Neural cell (in vitro differentiated cells): ENCODE results near the gene ZP2. TPM values are rescaled to one million over a fixed set of nuclear protein-coding genes. Genes with fewer than 3 reads are reported as not detected.

ENCODE experiments used
- H2AFZ ChIP-seq: fragments of 200-600, 300-800 bp; sonication (generic), shearing (Covaris generic); 2 replicates; pipeline ENCODE4 v1.6.0; 2014; ENCODE audit warnings: low read depth, mild to moderate bottlenecking, antibody characterized with exemption, low read length, moderate library complexity
- H3F3A ChIP-seq: fragments of 200-600 bp; shearing (Covaris generic); 2 replicates; pipeline ENCODE4 v1.6.1; 2016; ENCODE audit warnings: mild to moderate bottlenecking, moderate library complexity, mixed read lengths, antibody characterized with exemption, low read length; ENCODE audit not compliant: insufficient read depth, poor library complexity, severe bottlenecking
- H3K27ac ChIP-seq: fragments of 200-600, 300-800 bp; sonication (generic), shearing (Covaris generic); 2 replicates; pipeline ENCODE4 v1.5.1; 2014; ENCODE audit warnings: mild to moderate bottlenecking, low read length, moderate library complexity
- H3K27me3 ChIP-seq: fragments of 300-800, 200-600 bp; sonication (generic), shearing (Covaris generic); 2 replicates; pipeline ENCODE4 v1.6.0; 2014; ENCODE audit warnings: mild to moderate bottlenecking, low read depth, low read length, moderate library complexity; ENCODE audit not compliant: insufficient read depth
- H3K36me3 ChIP-seq: fragments of 300-800, 200-600 bp; sonication (generic), shearing (Covaris generic); 2 replicates; pipeline ENCODE4 v1.5.1; 2014; ENCODE audit warnings: mild to moderate bottlenecking, antibody characterized with exemption, low read length, moderate library complexity; ENCODE audit not compliant: insufficient read depth
- H3K4me2 ChIP-seq: fragments of 300-800, 200-600 bp; sonication (generic), shearing (Covaris generic); 2 replicates; pipeline ENCODE4 v1.6.0; 2014; ENCODE audit warnings: mild to moderate bottlenecking, low read length
- H3K4me3 ChIP-seq: fragments of 300-800, 200-600 bp; sonication (generic), shearing (Covaris generic); 2 replicates; pipeline ENCODE4 v1.5.1; 2014; ENCODE audit warnings: mild to moderate bottlenecking, low read length, moderate library complexity
- H3K79me2 ChIP-seq: fragments of 200-600 bp; shearing (Covaris generic); replicated peaks from 2 replicates; pipeline ENCODE4 v1.6.0; 2014; ENCODE audit warnings: mild to moderate bottlenecking, low read length, moderate library complexity; ENCODE audit not compliant: insufficient read depth
- H3K9ac ChIP-seq: fragments of 300-800, 200-600 bp; sonication (generic), shearing (Covaris generic); 2 replicates; pipeline ENCODE4 v1.6.1; 2016; ENCODE audit warnings: mild to moderate bottlenecking, low read length, mixed read lengths
- H3K9me2 ChIP-seq: fragments of 200-600 bp; shearing (Covaris generic); 2 replicates; pipeline ENCODE4 v1.6.1; 2016; ENCODE audit warnings: mild to moderate bottlenecking, low read length, mixed read lengths; ENCODE audit not compliant: insufficient read depth
- H3K9me3 ChIP-seq: fragments of 200-600, 300-800 bp; sonication (generic), shearing (Covaris generic); 2 replicates; pipeline ENCODE4 v1.6.1; 2016; ENCODE audit warnings: mild to moderate bottlenecking, mixed run types, low read length, moderate library complexity, mixed read lengths
- H4K20me1 ChIP-seq: fragments of 200-600 bp; shearing (Covaris generic); 2 replicates; pipeline ENCODE4 v1.6.1; 2016; ENCODE audit warnings: mild to moderate bottlenecking, mixed run types; ENCODE audit not compliant: insufficient read depth
- CTCF ChIP-seq: fragments of 450-650 bp; IDR thresholded peaks from 2 replicates; pipeline ENCODE4 v1.5.1; 2014; ENCODE audit warnings: antibody characterized with exemption, mild to moderate bottlenecking, moderate library complexity; ENCODE audit not compliant: poor library complexity, severe bottlenecking
- EP300 ChIP-seq: fragments of 450-650 bp; conservative IDR thresholded peaks from 2 replicates; pipeline ENCODE4 v1.6.1; 2014; ENCODE audit warnings: antibody characterized with exemption, mild to moderate bottlenecking, moderate library complexity; ENCODE audit not compliant: poor library complexity, severe bottlenecking
- EZH2 ChIP-seq: fragments of 200-600, 300-800 bp; shearing (Covaris generic), sonication (generic); IDR thresholded peaks from 2 replicates; pipeline ENCODE4 v1.6.1; 2014; ENCODE audit warnings: antibody characterized with exemption, low read length, borderline replicate concordance, mild to moderate bottlenecking; ENCODE audit not compliant: insufficient read depth, poor library complexity, severe bottlenecking
- MXI1 ChIP-seq: fragments of 450-650 bp; conservative IDR thresholded peaks from 2 replicates; pipeline ENCODE4 v1.6.1; 2014; ENCODE audit warnings: antibody characterized with exemption, mild to moderate bottlenecking; ENCODE audit not compliant: poor library complexity, severe bottlenecking
- POLR2AphosphoS5 ChIP-seq: IDR thresholded peaks from 2 replicates; pipeline ENCODE4 v1.6.1; 2012
- RAD21 ChIP-seq: fragments of 450-650 bp; conservative IDR thresholded peaks from 2 replicates; pipeline ENCODE4 v1.6.1; 2014; ENCODE audit warnings: antibody characterized with exemption, mild to moderate bottlenecking, moderate library complexity
- REST ChIP-seq: IDR thresholded peaks from 2 replicates; pipeline ENCODE4 v1.6.1; 2012; ENCODE audit warnings: borderline replicate concordance
- SMC3 ChIP-seq: fragments of 450-650 bp; conservative IDR thresholded peaks from 2 replicates; pipeline ENCODE4 v1.6.1; 2014; ENCODE audit warnings: antibody characterized with exemption, mild to moderate bottlenecking, moderate library complexity; ENCODE audit not compliant: poor library complexity
- TAF1 ChIP-seq: IDR thresholded peaks from 2 replicates; pipeline ENCODE4 v1.6.1; 2012; ENCODE audit warnings: low read depth
- polyA plus RNA-seq: library from polyadenylated mRNA; depleted of rRNA; stranded (reverse); fragments of >200 nt; gene quantifications from 2 replicates; pipeline ENCODE4 v1.2.3, GENCODE V29; 2014

ZP2 gene
- polyA plus RNA-seq, 1 donor from 2014 or later, result not detected

GRCh38 chr16:21194771-21195301 is 16.5 kb downstream of the ZP2 start:
- TF ChIP-seq REST (no peak), CTCF (no peak), RAD21 (no peak), EP300 (no peak), TAF1 (no peak), MXI1 (no peak), SMC3 (no peak), POLR2AphosphoS5 (no peak), EZH2 (no peak)
- H3K36me3 ChIP-seq, result no peaks in the 10 kb centered on the region

GRCh38 chr16:21192991-21193390 is 18.4 kb downstream of the ZP2 start:
- Histone ChIP-seq H3K36me3 (no peaks in the 10 kb centered on the region), H3K9me3 (no peaks in the 10 kb centered on the region), H3K9ac (no peak overlapping the region), H3F3A (no peaks in the 10 kb centered on the region), H2AFZ (no peak overlapping the region), H3K79me2 (no peaks in the 10 kb centered on the region), H3K27me3 (no peaks in the 10 kb centered on the region), H3K9me2 (no peaks in the 10 kb centered on the region), H3K27ac (no peak overlapping the region), H4K20me1 (no peaks in the 10 kb centered on the region), H3K4me3 (no peak overlapping the region), H3K4me2 (no peak overlapping the region)
- TF ChIP-seq MXI1 (no peak), CTCF (no peak), EZH2 (no peak), SMC3 (no peak), POLR2AphosphoS5 (no peak), TAF1 (no peak), RAD21 (no peak)

More at GRCh38 chr16:21194771-21195301, 16.5 kb downstream of the ZP2 start:
- Histone ChIP-seq H2AFZ (no peak overlapping the region), H3K9me2 (no peaks in the 10 kb centered on the region), H3K4me2 (no peak overlapping the region), H3K9me3 (no peaks in the 10 kb centered on the region), H3K9ac (no peak overlapping the region), H3K79me2 (no peaks in the 10 kb centered on the region), H3K27ac (no peak overlapping the region), H3K27me3 (no peaks in the 10 kb centered on the region), H3K4me3 (no peak overlapping the region), H3F3A (no peaks in the 10 kb centered on the region), H4K20me1 (no peaks in the 10 kb centered on the region)
